ENCODE results near the gene TREH. TPM values are rescaled to one million over a fixed set of nuclear protein-coding genes. Genes with fewer than 3 reads are reported as not detected.
A peak's percentile ranks its signal among the peaks of the same experiment; 100 is the strongest.

Gene TREH
- total RNA-seq, 1 donor from 2014 or later, result not detected

DNA sequence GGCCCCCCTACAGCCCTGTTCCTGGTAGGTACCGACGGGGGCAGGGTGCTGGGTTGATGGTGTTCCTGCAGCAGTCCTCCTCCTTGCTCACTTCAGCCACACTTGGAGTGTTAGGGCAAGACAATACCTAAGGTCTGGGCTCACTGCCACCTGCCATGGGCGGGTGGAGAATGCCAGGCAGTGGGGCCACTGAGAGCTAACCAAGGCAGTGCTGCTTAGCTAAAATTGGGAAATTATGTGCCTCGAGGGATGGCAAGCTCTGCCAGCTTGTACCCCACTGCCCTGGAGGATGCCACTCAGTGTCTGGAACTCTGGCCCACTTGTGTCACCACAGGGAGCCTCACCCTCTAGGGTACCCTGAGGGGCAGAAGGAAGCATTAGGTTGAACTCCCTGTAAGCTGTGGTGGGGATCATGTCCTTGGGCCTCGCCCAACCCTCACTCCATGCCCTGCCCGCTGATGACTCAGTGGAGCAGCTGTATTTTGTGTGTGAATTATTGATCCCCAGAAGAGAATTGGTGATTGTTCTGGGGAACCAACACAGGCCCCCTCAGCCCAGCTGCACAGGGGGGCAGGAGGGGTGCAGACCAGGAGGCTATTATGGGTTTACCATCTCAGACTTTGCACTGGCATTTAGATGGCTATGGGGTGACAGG lies 54.3 kb downstream of the TREH start:
- intact Hi-C loops (cut with micrococcal nuclease), result no loop called here
- ChIA-PET POLR2A (interaction anchor here (0.6 kb wide), 1 partner anchor 11 kb away, joined by 3 read pairs; no protein-coding TSS in a partner anchor), CTCF (no interaction called here)
- Mint-ChIP-seq H3K27me3 (peaks cover 12% of the 10 kb centered on the region), H3K27ac (no peak overlapping the region), H3K4me3 (no peak overlapping the region), H3K36me3 (ENCODE audit: low read depth) (no peaks in the 10 kb centered on the region), H3K4me1 (peaks cover 9% of the 10 kb centered on the region), H3K9me3 (no peaks in the 10 kb centered on the region)
- TF ChIP-seq, protein P1, sequence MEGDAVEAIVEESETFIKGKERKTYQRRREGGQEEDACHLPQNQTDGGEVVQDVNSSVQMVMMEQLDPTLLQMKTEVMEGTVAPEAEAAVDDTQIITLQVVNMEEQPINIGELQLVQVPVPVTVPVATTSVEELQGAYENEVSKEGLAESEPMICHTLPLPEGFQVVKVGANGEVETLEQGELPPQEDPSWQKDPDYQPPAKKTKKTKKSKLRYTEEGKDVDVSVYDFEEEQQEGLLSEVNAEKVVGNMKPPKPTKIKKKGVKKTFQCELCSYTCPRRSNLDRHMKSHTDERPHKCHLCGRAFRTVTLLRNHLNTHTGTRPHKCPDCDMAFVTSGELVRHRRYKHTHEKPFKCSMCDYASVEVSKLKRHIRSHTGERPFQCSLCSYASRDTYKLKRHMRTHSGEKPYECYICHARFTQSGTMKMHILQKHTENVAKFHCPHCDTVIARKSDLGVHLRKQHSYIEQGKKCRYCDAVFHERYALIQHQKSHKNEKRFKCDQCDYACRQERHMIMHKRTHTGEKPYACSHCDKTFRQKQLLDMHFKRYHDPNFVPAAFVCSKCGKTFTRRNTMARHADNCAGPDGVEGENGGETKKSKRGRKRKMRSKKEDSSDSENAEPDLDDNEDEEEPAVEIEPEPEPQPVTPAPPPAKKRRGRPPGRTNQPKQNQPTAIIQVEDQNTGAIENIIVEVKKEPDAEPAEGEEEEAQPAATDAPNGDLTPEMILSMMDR (IDR thresholded peaks at IDR 0.05), result no peak
- ATAC-seq (ENCODE audit: low read depth) (no peak), DNase-seq (no peak)

GRCh38 chr11:118623269-118623655 lies 56.2 kb downstream of the TREH start:
- H3K27me3 Mint-ChIP-seq, result peaks cover 18% of the 10 kb centered on the region
- no peak overlapping the region for H3K4me3 Mint-ChIP-seq
- ChIA-PET CTCF (interaction anchor here (0.7 kb wide), 1 partner anchor 552 kb away, joined by 3 read pairs; no protein-coding TSS in a partner anchor), POLR2A (interaction anchor here (0.6 to 1.4 kb wide), 2 partner anchors 11 to 93 kb away, joined by 3 to 4 read pairs; no protein-coding TSS in a partner anchor)
- TF ChIP-seq, protein P1 (IDR thresholded peaks at IDR 0.05), result no peak
- no peaks in the 10 kb centered on the region for H3K9me3 Mint-ChIP-seq
- H3K4me1 Mint-ChIP-seq, result peaks cover 9% of the 10 kb centered on the region
- intact Hi-C loops (cut with micrococcal nuclease), result no loop called here
- peak overlapping the region; percentile 35 for H3K27ac Mint-ChIP-seq
- no peaks in the 10 kb centered on the region for H3K36me3 Mint-ChIP-seq (ENCODE audit: low read depth)
- DNase-seq (no peak), ATAC-seq (ENCODE audit: low read depth) (no peak)

DNA sequence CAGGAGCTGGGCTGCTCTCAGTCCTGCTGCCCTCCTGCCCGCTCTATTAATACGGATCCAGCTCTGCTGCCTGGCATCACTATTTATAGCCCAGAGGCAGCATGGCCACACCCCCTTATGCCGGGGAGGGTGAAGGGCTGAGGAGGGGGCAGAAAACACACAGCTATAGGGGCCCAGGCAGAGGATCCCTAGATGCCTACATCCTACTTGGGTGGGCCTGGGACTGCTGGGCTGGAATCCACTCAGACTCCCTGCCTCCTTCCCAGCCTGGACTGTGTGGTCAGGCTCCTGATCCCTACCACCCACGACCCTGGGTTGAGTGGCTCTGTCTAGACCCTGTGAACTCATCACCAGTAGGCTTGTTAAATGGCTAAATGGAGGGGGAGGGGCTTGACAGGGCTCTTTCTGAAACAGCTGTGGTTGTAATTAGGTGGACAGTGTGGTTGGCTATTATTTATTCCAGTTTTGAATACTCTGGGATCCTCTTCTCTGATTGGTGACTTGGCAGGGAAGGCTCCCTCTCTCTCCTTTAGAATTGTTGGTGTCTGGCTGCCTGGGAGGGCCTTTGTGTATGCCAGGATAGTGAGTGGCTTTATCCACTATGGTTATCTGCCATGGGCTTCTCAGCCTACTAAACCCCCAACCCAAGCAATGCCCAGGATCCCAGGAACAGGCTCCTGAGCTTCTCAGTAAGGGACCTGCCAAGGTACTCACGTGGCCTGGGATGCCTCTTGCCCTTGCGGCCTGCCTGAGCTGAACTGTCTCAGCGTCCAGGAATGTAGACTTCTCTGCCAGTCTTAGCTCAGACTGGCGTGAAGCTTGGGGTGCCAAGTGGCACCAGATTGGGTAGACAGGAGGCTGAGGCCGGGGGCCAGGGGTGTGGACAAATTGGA lies 56.8 kb downstream of the TREH start:
- Mint-ChIP-seq H3K4me3 (no peak overlapping the region), H3K27me3 (peaks cover 18% of the 10 kb centered on the region), H3K4me1 (peaks cover 9% of the 10 kb centered on the region), H3K36me3 (ENCODE audit: low read depth) (no peaks in the 10 kb centered on the region), H3K9me3 (no peaks in the 10 kb centered on the region), H3K27ac (no peak overlapping the region)
- ChIA-PET POLR2A (interaction anchor here (0.6 to 1.4 kb wide), 2 partner anchors 11 to 94 kb away, joined by 3 to 4 read pairs; no protein-coding TSS in a partner anchor), CTCF (interaction anchor here (0.7 kb wide), 1 partner anchor 551 kb away, joined by 3 read pairs; no protein-coding TSS in a partner anchor)
- TF ChIP-seq, protein P1 (IDR thresholded peaks at IDR 0.05), result no peak
- ATAC-seq (ENCODE audit: low read depth) (no peak), DNase-seq (no peak)
- intact Hi-C loops (cut with micrococcal nuclease), result no loop called here

DNA sequence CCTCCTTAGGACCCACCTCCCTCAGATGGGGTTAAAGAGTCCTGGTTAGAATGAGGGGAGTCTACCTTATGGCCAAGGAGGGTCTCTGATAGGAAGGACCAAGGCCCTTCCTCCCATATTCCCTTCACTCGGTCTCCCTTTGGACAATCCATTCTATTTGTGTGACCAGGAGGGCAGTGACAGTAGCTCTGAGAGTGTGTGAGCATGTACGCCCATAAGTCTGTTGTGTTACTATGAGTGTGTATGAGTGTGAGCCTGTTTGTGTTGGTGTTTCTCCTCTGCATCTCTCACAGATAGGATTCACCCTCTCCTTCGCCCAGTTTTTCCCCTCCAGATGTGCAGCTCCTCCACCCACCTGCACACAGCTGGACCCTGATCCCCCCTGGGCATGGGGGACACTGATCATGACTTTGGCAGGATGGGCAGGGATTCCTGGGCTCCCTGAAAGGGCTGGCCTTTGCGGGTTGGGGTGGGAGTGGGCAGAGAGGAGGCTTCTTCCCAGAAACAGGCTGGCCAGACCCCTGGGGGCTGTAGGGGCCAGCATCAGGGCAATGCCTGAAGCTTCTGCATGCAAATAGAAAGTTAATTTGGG lies 57.6 kb downstream of the TREH start:
- DNase-seq, result no peak
- Mint-ChIP-seq H3K27ac (no peak overlapping the region), H3K4me3 (no peak overlapping the region), H3K9me3 (no peaks in the 10 kb centered on the region), H3K27me3 (peaks cover 18% of the 10 kb centered on the region), H3K36me3 (ENCODE audit: low read depth) (no peaks in the 10 kb centered on the region), H3K4me1 (peaks cover 9% of the 10 kb centered on the region)
- ChIA-PET POLR2A (no interaction called here), CTCF (no interaction called here)
- no peak for ATAC-seq (ENCODE audit: low read depth)
- intact Hi-C loops (cut with micrococcal nuclease), result no loop called here
- TF ChIP-seq, protein P1 (IDR thresholded peaks at IDR 0.05), result no peak

Data from activated B cell treated with CpG ODN at 0.5 μM for 24 hours (primary cell).